Measurements from ENCODE around the gene DSCAML1. TPM values are rescaled to one million over a fixed set of nuclear protein-coding genes. Genes with fewer than 3 reads are reported as not detected.

The DSCAML1 gene
- total and polyA plus RNA-seq, 2 of the 8 experiments (the other 6 are each of a cell fraction or from before 2014, with no cell fraction given): 0.19 to 0.24 TPM

DNA sequence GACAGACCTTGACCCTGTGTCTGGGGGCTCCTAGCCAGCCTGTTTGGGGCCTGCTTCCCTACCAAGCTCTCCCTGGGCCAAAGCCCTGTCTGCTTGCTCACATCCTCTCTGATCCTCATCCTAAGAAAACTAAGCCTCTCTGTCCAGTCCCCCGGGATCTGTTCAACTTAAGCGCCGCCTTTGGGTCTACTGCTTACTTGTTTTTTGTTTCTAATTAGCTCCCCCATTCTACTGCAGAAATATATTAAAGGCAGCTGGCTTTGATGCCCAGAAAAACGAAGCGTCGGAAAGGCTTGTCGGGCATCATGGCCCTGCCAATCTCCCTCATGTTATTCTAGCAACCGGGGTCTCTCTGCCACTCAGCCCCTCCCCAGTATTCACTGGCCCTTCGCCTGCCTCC, 3.4 kb downstream of the DSCAML1 start:
- H4K8ac ChIP-seq (ENCODE audit: extremely low read depth, insufficient read depth, low read length): no peak overlapping the region
- 81% methylated on average over 8 of the region's 9 CpGs; no CpG with 5 or more reads in 1 of the 2 experiments for WGBS, 2 experiments (ENCODE audit: extremely low coverage in 1 of 2, insufficient coverage in 1 of 2, insufficient read length in 1 of 2, insufficient replicate concordance in 2 of 2, low coverage in 1 of 2, low lambda C conversion rate in 2 of 2, missing lambda C conversion rate in 1 of 2)
- no peak overlapping the region for H2BK12ac ChIP-seq (ENCODE audit: low read depth, low read length)
- H2BK120ac ChIP-seq (replicated peaks; ENCODE audit: low read depth, low read length): no peak overlapping the region
- no peaks in the 10 kb centered on the region for H3K9me3 ChIP-seq (ENCODE audit: insufficient read depth in 2 of 2, low read depth in 1 of 2, low read length in 1 of 2)
- no peaks in the 10 kb centered on the region for H3K36me3 ChIP-seq (ENCODE audit: control insufficient read depth in 2 of 4, insufficient read depth in 4 of 4, low read length in 3 of 4)
- H2BK15ac ChIP-seq (ENCODE audit: low read length): no peak overlapping the region
- H3K23me2 ChIP-seq (ENCODE audit: low read depth, low read length): peaks cover 16% of the 10 kb centered on the region
- no peak overlapping the region for H3K18ac ChIP-seq (ENCODE audit: extremely low read depth, low read length)
- no peak overlapping the region for H4K91ac ChIP-seq (replicated peaks; ENCODE audit: insufficient read length, low read length)
- H4K5ac ChIP-seq (ENCODE audit: insufficient read length, low read depth, low read length): no peak overlapping the region
- no peak overlapping the region for H2AFZ ChIP-seq (ENCODE audit: low read length)
- no peak overlapping the region for H2BK20ac ChIP-seq (ENCODE audit: low read length)
- H3K4me3 ChIP-seq (ENCODE audit: extremely low read depth in 1 of 4, insufficient read depth in 2 of 4, low read depth in 3 of 4, low read length in 4 of 4): no peak overlapping the region
- H3K4ac ChIP-seq (replicated peaks; ENCODE audit: insufficient read length, low read depth, low read length): no peak overlapping the region
- no peaks in the 10 kb centered on the region for H3K79me2 ChIP-seq (ENCODE audit: control insufficient read depth in 1 of 2, insufficient read depth in 2 of 2, low read length in 2 of 2)
- TF ChIP-seq CBX5 (IDR thresholded peaks at IDR 0.05; ENCODE audit: low read depth, low read length) (no peak), CTCF (IDR thresholded peaks at IDR 0.05; ENCODE audit: control extremely low read depth in 1 of 3, insufficient read depth in 1 of 3, low read depth in 1 of 3, low read length in 3 of 3) (no peak), RNF2 (IDR thresholded peaks at IDR 0.05; ENCODE audit: borderline replicate concordance, low read depth, low read length, missing control alignments, poor library complexity, severe bottlenecking) (no peak), TAF7 (optimal IDR thresholded peaks at IDR 0.05; ENCODE audit: borderline replicate concordance, low read depth, low read length) (no peak), HDAC2 (IDR thresholded peaks at IDR 0.05; ENCODE audit: borderline replicate concordance in 1 of 2, low read depth in 2 of 2, low read length in 2 of 2) (no peak), ASH2L (IDR thresholded peaks at IDR 0.05; ENCODE audit: low read length) (no peak)
- H4K20me1 ChIP-seq (replicated peaks in 1 of 2; ENCODE audit: control insufficient read depth in 1 of 2, insufficient read depth in 2 of 2, low read length in 2 of 2): peaks cover 0 to 2% of the 10 kb centered on the region in 2 experiments
- ChIA-PET CTCF (ENCODE audit: partially characterized antibody) (interaction anchor here (0.6 to 5.1 kb wide), 9 partner anchors 15 to 901 kb away, joined by 3 to 30 read pairs (median 4); no protein-coding TSS in a partner anchor), POLR2A (ENCODE audit: partially characterized antibody) (no interaction called here)
- no peak overlapping the region for H3K27ac ChIP-seq (ENCODE audit: low read depth, low read length)
- no peak overlapping the region for H3K9ac ChIP-seq (replicated peaks in 1 of 4; ENCODE audit: extremely low read depth in 1 of 4, low read depth in 3 of 4, low read length in 3 of 4)
- FAIRE-seq (no peak), DNase-seq (ENCODE audit: low read depth in 1 of 2, low spot score in 2 of 2) (no peak)
- H2AK5ac ChIP-seq (ENCODE audit: low read depth, low read length): no peak overlapping the region
- H2BK5ac ChIP-seq (ENCODE audit: low read depth, low read length): no peak overlapping the region
- H3K23ac ChIP-seq (ENCODE audit: insufficient read length): no peak overlapping the region
- no peak overlapping the region for H3K4me2 ChIP-seq (ENCODE audit: insufficient read depth in 1 of 2, low read depth in 2 of 2, low read length in 2 of 2)
- H3K14ac ChIP-seq (ENCODE audit: insufficient read length): no peak overlapping the region
- H3K27me3 ChIP-seq (replicated peaks in 1 of 4; ENCODE audit: control insufficient read depth in 3 of 4, extremely low read depth in 1 of 4, insufficient read depth in 3 of 4, low read length in 3 of 4): peaks cover 27 to 58% (median 54%) of the 10 kb centered on the region in 4 experiments
- peaks cover 0 to 13% (median 6%) of the 10 kb centered on the region in 4 experiments; a peak in 5 of 7 replicates for H3K4me1 ChIP-seq (replicated peaks in 1 of 4; ENCODE audit: control insufficient read depth in 3 of 4, insufficient read depth in 4 of 4, low read length in 3 of 4)
- no peaks in the 10 kb centered on the region for H3K79me1 ChIP-seq (ENCODE audit: low read depth, low read length)
- no peak overlapping the region for H3K56ac ChIP-seq (replicated peaks; ENCODE audit: insufficient read length, low read depth, low read length)

Data from H1 (cell line).